Activated naive CD8-positive, alpha-beta T cell treated with anti-CD3 and anti-CD28 coated beads, Interleukin-2, amount 10 ng/mL, durations not matched to agents 7 days and 5 days (primary cell): Measurements from ENCODE around the gene APBA2. TPM values are rescaled to one million over a fixed set of nuclear protein-coding genes. Genes with fewer than 3 reads are reported as not detected.
"Not testable (repeated sequence)": the region's sequence is repeated elsewhere in the genome, so short reads cannot be mapped to it uniquely, and the experiment has no call there.

Experiments used
- ATAC-seq: fragments of 150-1000 bp; cut with Tn5 transposase; one replicate; pipeline ENCODE4 v1.10.0; 2021; ENCODE audit warnings: low read depth, moderate library complexity
- POLR2A ChIA-PET: fragments of 350-600 bp; sonication (Branson Sonifier 250); formaldehyde crosslinking; loops from one replicate; lab custom pipeline; 2021; ENCODE audit warnings: antibody characterized with exemption; lab: Charles Lee
- DNase-seq: peaks from one replicate; pipeline ENCODE4 v3.0.0; 2021
- H3K27ac Mint-ChIP-seq: one replicate; pipeline ENCODE4 v1.8.0; 2022; ENCODE audit warnings: mild to moderate bottlenecking, mixed read lengths
- H3K27me3 Mint-ChIP-seq: one replicate; pipeline ENCODE4 v1.8.0; 2022; ENCODE audit warnings: mild to moderate bottlenecking, moderate library complexity, mixed read lengths
- H3K36me3 Mint-ChIP-seq: one replicate; pipeline ENCODE4 v1.8.0; 2021; ENCODE audit warnings: mild to moderate bottlenecking, mixed read lengths
- H3K4me1 Mint-ChIP-seq: one replicate; pipeline ENCODE4 v1.8.0; 2021; ENCODE audit warnings: mixed read lengths
- H3K4me3 Mint-ChIP-seq: one replicate; pipeline ENCODE4 v1.8.0; 2022; ENCODE audit warnings: mild to moderate bottlenecking, moderate library complexity, mixed read lengths
- H3K9me3 Mint-ChIP-seq: one replicate; pipeline ENCODE4 v1.8.0; 2021; ENCODE audit warnings: mixed read lengths
- total RNA-seq, 2 experiments: library from RNA; stranded (reverse); gene quantifications; one replicate each; pipeline ENCODE4 v1.2.3, GENCODE V29; 2021

APBA2 gene
- total RNA-seq, 2 experiments from 2014 or later, result 65.1 to 66.0 TPM

DNA sequence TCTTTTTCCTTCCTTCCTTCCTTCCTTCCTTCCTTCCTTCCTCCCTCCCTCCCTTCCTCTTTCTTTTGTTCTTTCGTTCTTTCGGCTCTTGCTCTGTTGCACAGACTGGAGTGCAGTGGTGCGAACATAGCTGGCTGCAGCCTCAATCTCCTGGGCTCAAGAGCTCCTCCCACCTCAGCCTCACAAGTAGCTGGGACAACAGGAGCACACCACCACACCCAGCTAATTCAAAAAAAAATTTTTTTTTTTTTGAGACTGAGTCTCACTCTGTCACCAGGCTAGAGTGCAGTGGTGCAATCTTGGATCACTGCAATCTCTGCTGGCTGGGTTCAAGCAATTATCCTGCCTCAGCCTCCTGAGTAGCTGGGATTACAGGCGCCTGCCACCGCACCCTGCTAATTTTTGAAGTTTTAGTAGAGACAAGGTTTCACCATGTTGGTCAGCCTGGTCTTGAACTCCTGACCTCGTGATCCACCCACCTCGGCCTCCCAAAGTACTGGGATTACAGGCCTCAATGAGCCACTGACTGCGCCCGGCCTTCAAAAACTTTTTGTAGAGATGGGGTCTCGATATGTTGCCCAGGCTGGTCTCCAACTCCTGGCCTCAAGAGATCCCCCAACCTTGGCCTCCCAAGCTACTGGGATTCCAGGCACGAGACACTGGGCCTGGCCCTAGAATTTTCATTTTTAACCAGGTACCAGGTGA is 24.0 kb upstream of the APBA2 start:
- H3K4me3 Mint-ChIP-seq, H3K9me3 Mint-ChIP-seq, DNase-seq, H3K27ac Mint-ChIP-seq, H3K27me3 Mint-ChIP-seq, POLR2A ChIA-PET, H3K36me3 Mint-ChIP-seq, ATAC-seq, H3K4me1 Mint-ChIP-seq: not testable (repeated sequence)

DNA sequence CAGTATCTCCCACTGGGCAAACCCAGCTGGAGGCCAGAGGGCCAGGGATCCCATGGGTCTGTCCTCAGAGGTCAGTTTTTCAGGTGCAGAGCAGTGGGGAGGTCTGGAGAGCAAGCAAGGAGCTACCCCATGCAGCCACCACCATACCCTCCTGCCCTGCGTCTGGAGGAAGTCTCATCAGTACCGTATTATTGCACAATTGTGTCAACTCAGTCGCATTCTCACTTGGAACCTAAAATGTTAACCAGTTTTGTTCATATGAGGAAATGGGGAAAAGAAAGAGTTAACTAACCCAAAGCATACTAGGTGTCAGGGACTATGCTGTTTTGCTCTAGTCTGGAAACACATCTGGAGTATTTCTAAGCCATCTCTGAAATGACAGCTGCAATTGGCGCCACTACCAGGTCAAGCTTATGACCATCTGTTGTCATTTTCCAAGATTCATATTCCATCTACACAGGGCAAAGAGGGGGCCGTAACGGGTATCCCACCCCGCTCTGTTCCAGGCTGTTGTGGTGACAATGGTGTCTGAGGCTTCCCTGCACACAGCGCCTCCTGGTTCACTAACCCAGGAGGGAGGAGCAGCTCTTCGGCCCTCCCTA is 16.9 kb upstream of the APBA2 start:
- Mint-ChIP-seq H3K36me3 (no peaks in the 10 kb centered on the region), H3K4me1 (peaks cover 3% of the 10 kb centered on the region), H3K9me3 (no peaks in the 10 kb centered on the region), H3K27me3 (peaks cover 4% of the 10 kb centered on the region), H3K27ac (no peak overlapping the region), H3K4me3 (no peak overlapping the region)
- DNase-seq, result no peak
- POLR2A ChIA-PET, result interaction anchor here (1.0 kb wide), 1 partner anchor 28 kb away, joined by 8 read pairs; no protein-coding TSS in a partner anchor
- ATAC-seq, result no peak

DNA sequence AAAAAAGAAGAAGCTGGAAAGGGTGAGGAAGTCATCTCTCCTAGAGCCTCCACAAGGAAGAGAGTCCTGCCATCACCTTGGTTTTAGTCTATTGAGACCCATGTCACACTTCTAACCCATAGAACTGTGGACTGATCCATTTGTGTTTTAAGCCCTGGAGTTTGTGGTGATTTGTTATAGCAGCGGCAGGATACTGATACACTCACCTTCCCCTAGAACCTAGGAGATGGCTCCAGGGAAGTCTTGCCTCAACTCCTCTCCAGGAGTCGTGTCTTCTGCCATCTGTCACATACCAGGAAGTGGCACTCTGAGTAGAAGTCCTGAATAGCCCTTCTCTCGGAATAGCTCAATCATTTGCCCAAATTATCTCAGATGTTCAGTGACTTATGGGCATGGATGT is 14.6 kb upstream of the APBA2 start:
- peaks cover 7% of the 10 kb centered on the region for H3K4me1 Mint-ChIP-seq
- peaks cover 4% of the 10 kb centered on the region for H3K27me3 Mint-ChIP-seq
- H3K27ac Mint-ChIP-seq, result no peak overlapping the region
- no peak overlapping the region for H3K4me3 Mint-ChIP-seq
- POLR2A ChIA-PET, result no interaction called here
- DNase-seq (no peak), ATAC-seq (no peak)
- no peaks in the 10 kb centered on the region for H3K9me3 Mint-ChIP-seq
- no peaks in the 10 kb centered on the region for H3K36me3 Mint-ChIP-seq

DNA sequence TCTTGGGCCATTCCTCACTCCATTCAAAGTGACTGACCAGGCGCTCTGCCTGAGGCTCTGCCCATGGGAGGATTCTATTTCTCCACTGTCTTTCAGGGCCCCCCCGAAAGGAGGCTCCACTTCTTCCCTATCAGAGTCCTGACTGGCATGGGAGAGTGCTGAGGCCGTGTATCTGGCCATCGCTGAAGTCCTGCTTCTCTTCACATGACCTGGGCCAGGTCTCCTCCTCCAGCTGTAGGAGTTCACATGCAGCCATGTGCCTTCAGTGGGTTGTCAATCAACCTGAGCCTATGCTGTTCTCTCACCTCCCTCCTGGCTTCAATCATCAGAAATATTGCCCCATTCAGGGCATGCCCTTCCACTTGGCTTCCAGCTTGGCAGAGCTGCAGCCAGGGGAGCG is 12.8 kb upstream of the APBA2 start:
- POLR2A ChIA-PET, result no interaction called here
- Mint-ChIP-seq H3K27me3 (peaks cover 4% of the 10 kb centered on the region), H3K4me3 (no peak overlapping the region), H3K36me3 (no peaks in the 10 kb centered on the region), H3K4me1 (peaks cover 9% of the 10 kb centered on the region), H3K27ac (peak overlapping the region; percentile 66), H3K9me3 (no peaks in the 10 kb centered on the region)
- no peak for ATAC-seq
- no peak for DNase-seq

GRCh38 chr15:28873585-28874190 is 12.1 kb upstream of the APBA2 start:
- Mint-ChIP-seq H3K4me1 (peaks cover 9% of the 10 kb centered on the region), H3K36me3 (no peaks in the 10 kb centered on the region), H3K27me3 (peaks cover 4% of the 10 kb centered on the region), H3K27ac (peak overlapping the region; percentile 66), H3K4me3 (no peak overlapping the region), H3K9me3 (no peaks in the 10 kb centered on the region)
- ATAC-seq (peak; percentile 45), DNase-seq (no peak)
- POLR2A ChIA-PET, result no interaction called here

DNA sequence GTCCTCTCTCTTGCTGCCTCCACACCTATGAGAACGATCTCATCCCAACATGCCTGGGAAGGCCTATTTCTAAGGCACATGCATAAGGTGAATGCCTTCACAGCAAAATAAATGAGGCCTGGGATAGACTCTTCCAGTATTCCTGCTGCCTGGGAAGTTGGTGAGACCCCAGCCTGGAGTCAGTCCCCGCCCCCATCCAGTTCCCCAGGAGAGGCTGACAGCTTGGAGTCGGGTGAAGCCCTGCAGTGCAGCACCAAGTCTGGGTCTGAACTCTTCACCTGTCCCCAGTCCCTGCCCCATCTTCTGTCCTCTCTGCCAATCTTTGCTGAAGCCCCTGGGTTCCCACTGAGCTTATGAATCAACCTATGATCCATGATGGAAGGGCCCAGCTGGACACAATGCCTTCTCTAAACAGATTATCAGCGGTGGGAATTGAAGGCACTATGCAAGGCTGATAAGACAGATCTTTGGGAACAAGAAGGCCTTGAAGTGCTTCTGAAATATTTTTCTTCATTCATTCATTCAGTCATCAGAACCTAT is 10.2 kb upstream of the APBA2 start:
- peaks cover 9% of the 10 kb centered on the region for H3K4me1 Mint-ChIP-seq
- no peaks in the 10 kb centered on the region for H3K36me3 Mint-ChIP-seq
- no peaks in the 10 kb centered on the region for H3K9me3 Mint-ChIP-seq
- ATAC-seq, result no peak
- no peak overlapping the region for H3K27ac Mint-ChIP-seq
- DNase-seq, result no peak
- POLR2A ChIA-PET, result no interaction called here
- H3K27me3 Mint-ChIP-seq, result peaks cover 4% of the 10 kb centered on the region
- H3K4me3 Mint-ChIP-seq, result no peak overlapping the region

- ATAC-seq (no peak), DNase-seq (no peak)
- Mint-ChIP-seq H3K4me1 (peaks cover 11% of the 10 kb centered on the region), H3K36me3 (no peaks in the 10 kb centered on the region), H3K27me3 (peaks cover 4% of the 10 kb centered on the region), H3K4me3 (no peak overlapping the region), H3K9me3 (no peaks in the 10 kb centered on the region), H3K27ac (no peak overlapping the region)
- POLR2A ChIA-PET, result no interaction called here
Observed at GRCh38 chr15:28876131-28876844, 9.5 kb upstream of the APBA2 start.

- POLR2A ChIA-PET, result no interaction called here
- DNase-seq, result no peak
- peaks cover 3% of the 10 kb centered on the region for H3K27me3 Mint-ChIP-seq
- H3K36me3 Mint-ChIP-seq, result no peaks in the 10 kb centered on the region
- no peak for ATAC-seq
- no peak overlapping the region for H3K4me3 Mint-ChIP-seq
- no peaks in the 10 kb centered on the region for H3K9me3 Mint-ChIP-seq
- peaks cover 11% of the 10 kb centered on the region for H3K4me1 Mint-ChIP-seq
- no peak overlapping the region for H3K27ac Mint-ChIP-seq
Observed at GRCh38 chr15:28876845-28877185, 9.0 kb upstream of the APBA2 start.

DNA sequence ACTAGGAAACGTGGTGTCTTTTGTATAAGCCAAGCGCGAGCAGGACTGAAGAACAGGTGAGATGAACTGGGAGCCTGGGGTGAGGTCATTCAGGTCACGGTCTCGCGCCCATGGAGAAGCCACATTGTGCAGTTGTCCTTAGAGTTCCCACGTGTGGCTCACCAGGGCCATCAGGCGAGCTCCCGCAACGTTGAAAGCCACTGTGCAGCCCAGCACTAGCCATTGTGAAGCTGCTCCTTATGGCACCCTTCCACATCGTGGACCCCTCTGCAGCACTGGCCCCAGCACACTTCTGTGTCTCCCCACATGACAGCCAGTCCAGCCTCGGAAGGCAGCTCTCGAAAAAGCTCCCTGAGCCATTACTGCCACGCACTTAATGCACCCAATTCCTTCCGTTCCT is 7.6 kb upstream of the APBA2 start:
- H3K27ac Mint-ChIP-seq, result no peak overlapping the region
- H3K9me3 Mint-ChIP-seq, result no peaks in the 10 kb centered on the region
- POLR2A ChIA-PET, result no interaction called here
- DNase-seq (no peak), ATAC-seq (no peak)
- no peaks in the 10 kb centered on the region for H3K36me3 Mint-ChIP-seq
- peaks cover 11% of the 10 kb centered on the region for H3K4me1 Mint-ChIP-seq
- H3K27me3 Mint-ChIP-seq, result peaks cover under 1% of the 10 kb centered on the region
- H3K4me3 Mint-ChIP-seq, result no peak overlapping the region

- H3K27me3 Mint-ChIP-seq, result no peaks in the 10 kb centered on the region
- H3K4me3 Mint-ChIP-seq, result no peak overlapping the region
- no peaks in the 10 kb centered on the region for H3K36me3 Mint-ChIP-seq
- DNase-seq (no peak), ATAC-seq (no peak)
- POLR2A ChIA-PET, result no interaction called here
- no peak overlapping the region for H3K27ac Mint-ChIP-seq
- H3K4me1 Mint-ChIP-seq, result peaks cover 8% of the 10 kb centered on the region
- H3K9me3 Mint-ChIP-seq, result no peaks in the 10 kb centered on the region
Observed at GRCh38 chr15:28879551-28879950, 6.2 kb upstream of the APBA2 start.

GRCh38 chr15:28880680-28881079 is 5.1 kb upstream of the APBA2 start:
- Mint-ChIP-seq H3K9me3 (no peaks in the 10 kb centered on the region), H3K27me3 (no peaks in the 10 kb centered on the region), H3K27ac (no peak overlapping the region), H3K36me3 (no peaks in the 10 kb centered on the region), H3K4me3 (no peak overlapping the region), H3K4me1 (peaks cover 8% of the 10 kb centered on the region)
- ATAC-seq (no peak), DNase-seq (no peak)
- POLR2A ChIA-PET, result no interaction called here

DNA sequence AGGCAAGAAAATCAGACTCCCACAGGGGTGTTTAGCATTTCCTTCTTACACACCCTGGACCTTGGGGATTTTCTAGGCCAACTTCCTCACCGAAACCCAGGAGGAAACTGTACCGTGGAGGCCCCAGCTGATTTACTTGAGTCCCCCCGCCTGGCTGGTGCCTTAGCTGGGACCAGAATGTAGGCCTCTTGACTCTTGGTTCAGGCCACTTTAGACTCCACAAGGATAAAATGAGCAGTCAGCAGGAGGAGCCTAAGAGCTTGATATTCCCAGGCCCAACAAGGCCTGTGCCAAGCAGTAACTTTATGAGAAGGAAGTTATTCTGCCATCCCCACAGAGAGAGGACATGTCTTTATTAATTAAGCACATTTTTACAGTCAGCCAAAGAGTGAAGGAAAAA is 4.6 kb upstream of the APBA2 start:
- ATAC-seq (no peak), DNase-seq (no peak)
- H3K27me3 Mint-ChIP-seq, result no peaks in the 10 kb centered on the region
- no peaks in the 10 kb centered on the region for H3K9me3 Mint-ChIP-seq
- peaks cover 5% of the 10 kb centered on the region for H3K4me1 Mint-ChIP-seq
- no peak overlapping the region for H3K27ac Mint-ChIP-seq
- no peaks in the 10 kb centered on the region for H3K36me3 Mint-ChIP-seq
- H3K4me3 Mint-ChIP-seq, result no peak overlapping the region
- POLR2A ChIA-PET, result no interaction called here

DNA sequence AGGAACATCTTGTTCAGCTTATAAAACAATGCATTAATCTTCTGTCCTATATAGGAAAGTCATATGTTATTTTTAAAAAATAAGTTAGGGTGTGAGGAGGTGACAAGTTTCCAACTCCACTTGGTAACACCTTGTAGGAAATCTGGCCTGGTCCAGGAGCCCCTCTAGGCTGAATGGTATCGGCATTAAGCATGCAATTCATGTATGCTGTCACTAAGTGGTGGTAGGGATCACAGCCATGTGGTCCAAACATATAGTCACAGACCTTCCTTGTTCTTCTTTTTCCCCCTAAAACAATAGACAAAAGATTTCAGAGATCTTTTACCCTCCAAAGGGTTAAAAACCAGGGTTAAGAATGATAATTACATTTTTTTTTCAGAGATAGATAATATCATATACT is 4.2 kb upstream of the APBA2 start:
- no peaks in the 10 kb centered on the region for H3K27me3 Mint-ChIP-seq
- POLR2A ChIA-PET, result no interaction called here
- H3K9me3 Mint-ChIP-seq, result no peaks in the 10 kb centered on the region
- ATAC-seq, result no peak
- H3K27ac Mint-ChIP-seq, result no peak overlapping the region
- peaks cover 2% of the 10 kb centered on the region for H3K4me1 Mint-ChIP-seq
- no peaks in the 10 kb centered on the region for H3K36me3 Mint-ChIP-seq
- H3K4me3 Mint-ChIP-seq, result no peak overlapping the region
- DNase-seq, result no peak
